ENCODE data around the gene ATP8A1.
"Not testable (repeated sequence)": the region's sequence is repeated elsewhere in the genome, so short reads cannot be mapped to it uniquely, and the experiment has no call there.

Gene ATP8A1

GRCh38 chr4:42513748-42514492, 143.0 kb downstream of the ATP8A1 start:
- no peak for DNase-seq (ENCODE audit: low read depth in 2 of 3, low spot score in 1 of 3)

- no peak for DNase-seq (ENCODE audit: low read depth in 2 of 3, low spot score in 1 of 3)
Observed at GRCh38 chr4:42512226-42512625, 144.7 kb downstream of the ATP8A1 start.

- DNase-seq (ENCODE audit: low read depth in 2 of 3, low spot score in 1 of 3), result no peak
Observed at GRCh38 chr4:42510225-42510624, 146.7 kb downstream of the ATP8A1 start.

GRCh38 chr4:42501624-42502401, 155.1 kb downstream of the ATP8A1 start:
- no peak for DNase-seq (ENCODE audit: low read depth in 2 of 3, low spot score in 1 of 3)

- no peak for DNase-seq (ENCODE audit: low read depth in 2 of 3, low spot score in 1 of 3)
Observed at GRCh38 chr4:42498040-42498439, 158.9 kb downstream of the ATP8A1 start.

- no peak for DNase-seq (ENCODE audit: low read depth in 2 of 3, low spot score in 1 of 3)
Observed at GRCh38 chr4:42497142-42497910, 159.6 kb downstream of the ATP8A1 start.

GRCh38 chr4:42492962-42493361, 163.9 kb downstream of the ATP8A1 start:
- no peak for DNase-seq (ENCODE audit: low read depth in 2 of 3, low spot score in 1 of 3)

- no peak for DNase-seq (ENCODE audit: low read depth in 2 of 3, low spot score in 1 of 3)
Observed at GRCh38 chr4:42490015-42490414, 166.9 kb downstream of the ATP8A1 start.

GRCh38 chr4:42489095-42489494, 167.8 kb downstream of the ATP8A1 start:
- no peak for DNase-seq (ENCODE audit: low read depth in 2 of 3, low spot score in 1 of 3)

- no peak for DNase-seq (ENCODE audit: low read depth in 2 of 3, low spot score in 1 of 3)
Observed at GRCh38 chr4:42488554-42488953, 168.4 kb downstream of the ATP8A1 start.

GRCh38 chr4:42488114-42488513, 168.8 kb downstream of the ATP8A1 start:
- no peak for DNase-seq (ENCODE audit: low read depth in 2 of 3, low spot score in 1 of 3)

- no peak for DNase-seq (ENCODE audit: low read depth in 2 of 3, low spot score in 1 of 3)
Observed at GRCh38 chr4:42487230-42487629, 169.7 kb downstream of the ATP8A1 start.

GRCh38 chr4:42486156-42486555, 170.7 kb downstream of the ATP8A1 start:
- DNase-seq (ENCODE audit: low read depth in 2 of 3, low spot score in 1 of 3), result not testable (repeated sequence)

- DNase-seq (ENCODE audit: low read depth in 2 of 3, low spot score in 1 of 3), result no peak
Observed at GRCh38 chr4:42484630-42485029, 172.3 kb downstream of the ATP8A1 start.

- DNase-seq (ENCODE audit: low read depth in 2 of 3, low spot score in 1 of 3), result no peak
Observed at GRCh38 chr4:42483426-42484379, 173.2 kb downstream of the ATP8A1 start.

GRCh38 chr4:42482516-42483327, 174.2 kb downstream of the ATP8A1 start:
- no peak for DNase-seq (ENCODE audit: low read depth in 2 of 3, low spot score in 1 of 3)

- no peak for DNase-seq (ENCODE audit: low read depth in 2 of 3, low spot score in 1 of 3)
Observed at GRCh38 chr4:42480717-42481116, 176.2 kb downstream of the ATP8A1 start.

GRCh38 chr4:42480281-42480680, 176.6 kb downstream of the ATP8A1 start:
- DNase-seq (ENCODE audit: low read depth in 2 of 3, low spot score in 1 of 3), result no peak

- DNase-seq (ENCODE audit: low read depth in 2 of 3, low spot score in 1 of 3), result no peak
Observed at GRCh38 chr4:42478946-42479345, 178.0 kb downstream of the ATP8A1 start.

GRCh38 chr4:42478509-42478908, 178.4 kb downstream of the ATP8A1 start:
- DNase-seq (ENCODE audit: low read depth in 2 of 3, low spot score in 1 of 3), result no peak

All from stimulated activated CD4-positive, alpha-beta T cell treated with anti-CD3 and anti-CD28 coated beads, Interleukin-12 subunit alpha, Interleukin-12 subunit beta, amount 100 ng/mL, for 48 hours (primary cell).